GM18505 (cell line): Measurements from ENCODE around the gene ASB18.

Source experiments
- ATAC-seq: cut with Tn5 transposase; IDR thresholded peaks from one replicate; pipeline ENCODE4 v1.9.1; 2021; ENCODE audit not compliant: unreplicated experiment
- POLR2A ChIP-seq: IDR thresholded peaks from 4 replicates; pipeline ENCODE4 v1.6.1; 2011; ENCODE audit warnings: borderline replicate concordance; ENCODE audit not compliant: insufficient read depth, insufficient read length; ENCODE audit errors: extremely low read depth

The ASB18 gene

DNA sequence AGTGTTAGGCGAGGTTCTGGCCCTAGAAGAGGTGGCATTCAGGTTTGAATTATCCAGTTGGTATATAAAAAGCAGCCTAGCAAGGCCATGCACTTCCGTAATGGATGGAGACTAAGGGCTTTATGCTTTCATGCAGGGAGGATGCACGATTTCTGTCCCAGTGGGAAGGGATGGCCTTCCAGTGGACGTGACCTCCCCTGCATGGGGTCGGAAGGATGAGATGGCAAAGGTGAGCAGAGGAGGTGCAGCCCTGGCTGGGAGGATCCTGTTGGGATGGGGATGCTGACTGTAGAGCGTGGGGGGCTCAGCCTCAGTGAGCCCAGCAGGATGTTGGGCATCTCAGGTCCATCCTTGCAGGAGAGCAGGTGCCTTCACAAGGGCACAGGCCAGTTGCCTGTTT, 4.8 kb downstream of the ASB18 start:
- TF ChIP-seq POLR2A, result no peak
- ATAC-seq, result no peak

DNA sequence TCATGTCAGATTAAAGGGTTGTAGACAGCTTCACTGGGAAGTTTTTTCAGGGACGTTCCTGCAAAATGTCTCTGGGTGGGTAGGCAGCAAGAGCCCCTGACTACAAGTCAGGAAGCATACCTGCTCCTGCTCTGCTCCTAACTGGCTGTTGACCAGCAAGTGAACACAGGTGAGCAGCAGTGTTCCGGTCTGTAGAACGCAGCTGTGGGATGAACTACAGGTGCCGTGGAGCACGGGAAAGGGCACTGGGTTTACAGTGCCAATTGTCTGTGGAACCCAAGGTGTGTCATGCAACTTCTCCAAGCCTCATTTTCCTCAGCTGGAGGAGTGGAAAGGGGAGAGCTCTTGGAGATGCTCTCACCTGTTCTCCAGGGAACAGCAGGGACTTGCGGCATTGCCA, 6.6 kb downstream of the ASB18 start:
- no peak for TF ChIP-seq POLR2A
- ATAC-seq, result no peak

DNA sequence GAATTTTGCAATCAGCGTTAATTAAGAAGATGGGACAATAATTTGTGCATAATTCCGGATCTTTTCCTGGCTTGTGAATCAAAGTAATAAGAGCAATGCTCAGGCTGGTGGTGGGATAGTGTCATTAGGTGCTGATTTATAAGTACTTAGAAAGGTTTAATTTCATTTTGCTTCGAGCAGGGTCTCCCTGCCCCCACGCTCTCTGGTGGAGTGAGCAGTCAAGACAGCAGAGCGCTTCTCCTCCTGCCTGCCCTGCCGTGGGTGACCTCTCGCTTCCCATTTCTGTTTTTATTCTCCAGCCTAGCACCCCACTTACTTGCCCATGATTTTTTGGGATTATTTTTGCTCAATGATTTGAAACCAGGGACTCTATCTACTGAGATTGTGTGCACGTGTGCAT, 7.1 kb downstream of the ASB18 start:
- no peak for ATAC-seq
- no peak for TF ChIP-seq POLR2A

DNA sequence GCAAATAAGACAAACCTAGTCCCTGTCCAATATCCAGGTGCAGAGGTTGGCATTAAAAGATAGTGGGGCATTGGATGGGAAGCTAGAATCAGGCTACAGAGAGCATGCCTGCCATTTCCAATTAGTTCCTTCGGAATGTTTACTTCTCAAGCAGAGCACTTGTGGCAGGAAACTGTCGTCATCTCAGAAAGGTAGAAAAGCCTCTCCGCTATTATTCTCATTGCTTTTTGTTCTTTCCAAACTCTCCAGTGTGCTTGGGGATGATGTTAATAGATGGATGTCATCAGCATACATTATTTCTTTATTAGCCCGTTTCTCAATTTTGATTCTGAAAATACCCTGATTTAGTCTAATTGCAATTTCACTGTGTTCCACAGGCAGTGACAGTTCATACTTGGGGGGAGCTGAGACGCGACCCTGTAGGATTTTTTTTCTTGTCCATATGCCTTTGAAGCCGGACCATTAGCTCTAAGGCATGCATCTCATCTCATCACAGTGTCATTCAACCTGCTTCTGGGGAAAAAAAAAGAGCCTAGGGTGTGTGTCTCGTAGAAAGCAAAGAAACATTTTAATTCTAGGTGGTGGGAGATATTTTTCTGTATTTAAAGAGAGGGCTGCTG, 7.7 kb downstream of the ASB18 start:
- no peak for TF ChIP-seq POLR2A
- ATAC-seq, result no peak

DNA sequence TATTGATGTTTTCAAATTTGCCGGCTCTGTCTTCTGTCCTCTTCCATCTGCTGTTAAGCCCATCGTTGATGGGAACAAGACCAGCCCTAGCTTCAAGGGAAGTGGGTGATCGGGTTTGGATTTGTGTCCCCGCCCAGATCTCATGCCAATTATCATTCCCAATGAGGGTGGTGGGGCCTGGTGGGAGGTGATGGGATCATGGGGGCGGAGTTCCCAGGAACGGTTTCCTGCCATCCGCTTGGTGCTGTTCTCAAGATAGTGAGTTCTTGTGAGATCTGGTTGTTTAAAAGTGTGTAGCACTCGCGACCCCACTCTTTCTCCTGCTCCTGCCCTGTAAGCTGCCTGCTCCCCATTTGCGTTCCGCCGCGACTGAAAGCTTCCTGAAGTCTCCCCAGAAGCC, 9.5 kb downstream of the ASB18 start:
- no peak for ATAC-seq

DNA sequence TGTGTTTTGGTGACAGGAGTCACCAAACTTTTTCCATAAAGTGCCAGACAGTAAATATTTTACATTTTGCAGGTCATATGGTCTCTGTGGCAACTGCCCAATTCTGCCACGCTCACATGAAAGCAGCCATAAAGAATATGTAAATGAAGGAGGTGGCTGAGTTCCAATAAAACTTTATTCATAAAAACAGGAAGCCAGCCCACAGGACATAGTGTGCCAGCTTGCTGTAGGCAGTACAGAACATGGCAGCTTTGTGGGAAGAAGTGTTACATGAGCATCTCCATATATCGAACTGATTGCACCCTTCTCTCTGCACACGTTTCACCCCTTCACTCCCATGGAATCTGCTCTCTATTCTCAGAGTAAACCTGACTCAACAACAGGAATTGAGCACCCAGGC, 10.2 kb downstream of the ASB18 start:
- ATAC-seq, result no peak
- no peak for TF ChIP-seq POLR2A

More for the DNA sequence above, 9.5 kb downstream of the ASB18 start:
- no peak for TF ChIP-seq POLR2A

DNA sequence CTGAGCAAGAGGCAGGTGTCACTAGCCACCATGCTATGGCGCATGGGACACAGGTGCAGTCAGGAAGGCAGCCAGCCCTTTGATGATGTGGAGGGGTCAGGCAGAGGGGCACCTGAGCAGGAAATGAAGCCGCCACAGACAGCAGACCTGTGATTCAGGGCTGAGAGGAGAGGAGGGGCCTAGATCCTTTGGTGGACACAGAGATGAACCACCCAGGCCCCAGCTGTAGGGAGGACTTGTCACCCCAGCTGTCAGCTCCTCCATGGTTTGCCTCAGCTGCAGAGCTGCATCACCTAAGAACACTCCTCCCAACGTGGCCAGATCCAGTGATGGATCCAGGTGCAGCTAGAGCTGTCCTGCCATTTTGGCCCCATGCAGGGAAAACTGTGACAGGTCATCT, 11.6 kb downstream of the ASB18 start:
- no peak for TF ChIP-seq POLR2A
- ATAC-seq, result no peak

DNA sequence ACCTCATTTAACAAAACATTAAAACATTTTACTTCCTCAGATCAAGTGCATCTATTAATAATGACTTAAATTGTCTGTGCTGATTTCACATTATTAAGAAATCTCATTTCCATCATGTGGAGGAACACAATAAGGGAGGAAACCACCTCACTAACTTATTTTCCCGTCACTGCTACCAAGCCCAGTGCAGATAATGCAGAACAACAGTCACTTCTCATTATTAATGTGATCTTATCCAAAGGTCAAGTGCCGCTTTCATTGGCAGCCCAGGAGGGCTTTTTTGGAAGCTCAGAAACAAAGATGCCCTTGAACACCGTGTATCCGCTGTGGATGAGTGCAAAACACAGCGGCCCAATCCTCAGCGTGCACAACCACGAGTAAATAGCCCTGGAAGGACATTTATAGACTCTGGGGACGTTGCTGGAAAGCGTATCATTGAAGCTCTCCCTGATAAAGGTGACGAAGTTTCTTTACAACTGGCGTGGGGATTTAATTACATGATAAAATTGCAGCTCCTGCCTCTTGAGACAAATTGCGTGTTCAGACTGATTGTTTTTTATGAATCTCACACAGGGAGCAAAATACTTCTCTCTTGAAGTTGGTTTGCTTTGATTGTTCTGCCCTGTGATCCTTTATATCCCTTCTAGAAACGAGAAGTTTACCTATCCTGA, 13.2 kb downstream of the ASB18 start:
- no peak for TF ChIP-seq POLR2A
- ATAC-seq, result no peak

DNA sequence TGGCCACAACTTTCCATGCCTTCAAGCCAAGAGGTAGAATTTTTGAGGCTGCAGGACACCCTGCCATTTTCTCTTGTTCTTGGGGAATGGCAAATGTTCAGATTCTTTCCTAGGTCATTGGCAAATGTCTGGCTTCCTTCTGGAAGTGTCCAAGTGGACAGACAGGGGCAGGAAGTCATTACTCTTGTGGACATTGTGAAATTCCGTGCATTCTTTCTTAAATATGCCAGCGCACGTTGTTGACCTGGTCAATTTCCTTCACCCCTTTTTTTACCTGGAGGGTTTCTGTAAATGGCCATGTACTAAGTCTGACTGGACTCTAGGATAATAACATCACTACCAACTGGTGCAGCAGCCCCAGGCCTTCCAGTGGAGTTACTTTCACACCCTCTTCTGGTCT, 13.9 kb downstream of the ASB18 start:
- TF ChIP-seq POLR2A, result no peak
- no peak for ATAC-seq

DNA sequence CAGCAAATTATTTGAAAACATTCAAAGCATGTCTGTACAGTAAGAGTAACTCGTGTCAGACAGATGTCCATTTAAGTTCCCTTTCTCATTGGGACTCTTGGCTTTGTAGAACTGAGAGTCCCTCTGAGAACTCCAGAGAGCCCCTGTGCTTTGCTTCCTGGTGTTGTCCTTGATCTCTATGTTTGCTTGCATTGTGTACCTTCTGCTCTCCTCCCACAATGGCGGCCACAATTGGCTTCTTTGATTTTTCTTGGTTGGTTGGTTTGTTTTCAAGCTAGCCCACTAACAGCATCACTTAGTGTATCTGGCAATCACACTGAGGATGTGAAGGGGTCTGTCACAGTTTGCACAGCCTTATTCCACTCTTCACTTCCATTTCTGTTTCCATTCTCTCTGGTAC, 15.1 kb downstream of the ASB18 start:
- no peak for TF ChIP-seq POLR2A
- ATAC-seq, result no peak

DNA sequence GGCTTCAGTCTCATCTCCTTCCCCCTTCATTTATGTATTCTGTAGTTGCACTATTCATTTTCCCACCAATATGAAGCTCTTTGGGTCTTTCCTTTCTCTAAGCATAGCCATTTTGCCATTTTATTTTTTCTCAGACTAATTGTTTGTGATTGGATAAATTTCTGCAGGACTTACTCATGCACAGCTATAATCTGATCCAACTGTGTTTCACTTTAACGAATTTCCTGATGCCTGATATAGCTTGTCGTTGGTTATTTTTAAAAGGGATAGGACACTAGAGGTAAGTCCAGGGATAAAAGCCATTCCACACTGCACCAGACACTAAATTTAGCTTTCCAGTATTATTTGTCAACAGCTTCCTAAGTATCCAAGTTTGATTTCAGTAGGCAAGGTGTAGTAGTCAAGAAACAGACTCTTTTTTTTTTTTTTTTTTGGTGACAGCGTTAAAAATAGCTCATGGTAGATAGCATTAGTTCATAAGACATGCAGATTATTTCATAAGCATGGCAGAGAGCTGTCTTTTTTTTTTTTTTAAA, 17.4 kb downstream of the ASB18 start:
- TF ChIP-seq POLR2A, result no peak
- ATAC-seq, result no peak

DNA sequence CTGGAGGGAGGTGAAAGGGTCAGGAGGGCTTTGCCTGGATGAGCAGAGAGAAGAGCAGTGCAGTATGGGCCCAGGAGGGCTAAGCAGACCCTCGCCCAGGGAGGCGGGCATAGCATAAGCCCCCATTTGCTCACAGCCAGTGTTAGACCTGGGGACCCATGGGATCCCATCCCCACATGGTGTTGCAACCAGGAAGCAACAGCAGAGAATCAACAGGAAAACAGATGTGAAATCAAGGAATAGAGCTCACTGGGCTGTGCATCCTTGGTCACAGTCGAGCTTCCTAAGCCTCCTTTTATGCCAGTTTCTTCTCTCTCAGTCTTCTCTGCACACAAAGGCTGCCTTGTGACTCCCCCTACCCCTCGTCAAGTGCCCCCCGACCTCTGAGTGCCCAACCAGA, 19.9 kb downstream of the ASB18 start:
- TF ChIP-seq POLR2A, result no peak

DNA sequence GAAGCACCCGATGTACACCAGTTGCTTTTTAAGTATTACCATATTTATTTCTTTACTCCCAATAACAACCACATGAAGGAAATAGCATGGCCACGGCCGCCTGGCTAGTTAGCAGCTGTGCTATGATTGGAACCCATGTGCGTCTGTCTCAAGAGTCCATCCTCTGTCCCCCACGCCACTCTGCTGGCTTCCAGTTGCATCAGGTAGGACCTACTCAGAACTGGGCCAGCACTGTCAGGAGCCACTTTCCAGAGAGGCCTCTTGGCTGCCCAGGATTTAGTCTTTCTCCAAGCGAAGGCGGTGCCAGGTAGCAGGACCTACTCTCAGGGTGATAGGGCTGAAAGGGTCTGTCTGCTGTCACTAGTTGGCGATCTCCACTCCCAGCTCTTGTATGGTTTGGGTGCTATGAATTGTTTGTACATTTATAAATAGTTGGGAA, 22.1 kb downstream of the ASB18 start:
- ATAC-seq, result no peak
- no peak for TF ChIP-seq POLR2A

More for the DNA sequence above, 19.9 kb downstream of the ASB18 start:
- no peak for ATAC-seq
